ENCODE data around the gene ACSF2. TPM values are rescaled to one million over a fixed set of nuclear protein-coding genes. Genes with fewer than 3 reads are reported as not detected.

Gene ACSF2
- total and polyA plus RNA-seq, 2 donors (not counting 3 experiments of a cell fraction or from before 2014, with no cell fraction given): 33.2 to 37.2 TPM

GRCh38 chr17:50480854-50481490 is 55.0 kb downstream of the ACSF2 start:
- Histone ChIP-seq H4K20me1 (replicated peaks; ENCODE audit: control insufficient read depth, extremely low read depth, insufficient read depth, low read length) (no peaks in the 10 kb centered on the region), H2AFZ (ENCODE audit: low read depth, low read length) (no peak overlapping the region), H3K79me2 (ENCODE audit: control insufficient read depth, insufficient read depth, low read length) (peaks cover 8% of the 10 kb centered on the region), H3K4me1 (ENCODE audit: control insufficient read depth, extremely low read depth, insufficient read depth, low read length) (peaks cover 20% of the 10 kb centered on the region), H3K27ac (ENCODE audit: insufficient read depth, low read depth, low read length) (no peak overlapping the region), H3K9ac (replicated peaks; ENCODE audit: extremely low read depth, insufficient read depth, low read length) (no peak overlapping the region), H3K9me1 (replicated peaks; ENCODE audit: control insufficient read depth, extremely low read depth, insufficient read depth, low read length) (no peaks in the 10 kb centered on the region), H3K4me3 (replicated peaks in 1 of 3; ENCODE audit: insufficient read depth in 1 of 3, low read depth in 1 of 3, low read length in 3 of 3) (no peak overlapping the region), H3K4me2 (ENCODE audit: insufficient read depth, low read length) (no peak overlapping the region), H3K27me3 (ENCODE audit: control insufficient read depth in 2 of 2, insufficient read depth in 2 of 2, low read length in 2 of 2) (peaks cover 5 to 7% of the 10 kb centered on the region in 2 experiments), H3K9me3 (replicated peaks; ENCODE audit: control insufficient read depth, insufficient read depth, low read length) (no peaks in the 10 kb centered on the region), H3K36me3 (ENCODE audit: control insufficient read depth in 2 of 2, extremely low read depth in 1 of 2, insufficient read depth in 2 of 2, low read length in 2 of 2) (peaks cover 2 to 13% of the 10 kb centered on the region in 2 experiments)
- no TSS peak for BruUV-seq (replicated peaks)
- ChIA-PET CTCF (interaction anchor here (0.8 to 3.1 kb wide), 4 partner anchors 21 to 147 kb away, joined by 3 to 28 read pairs (median 13); no protein-coding TSS in a partner anchor), POLR2A (no interaction called here)
- FAIRE-seq (no peak), DNase-seq (ENCODE audit: low read depth, low spot score) (peak; percentile 18)
- dilution Hi-C loops (cut with MboI; ENCODE audit: extremely low pct_ligation_motif_present, low sequenced_read_pairs) (no loop called here), intact Hi-C loops (cut with micrococcal nuclease) (loop anchor here (5.0 kb wide), 1 partner anchor 221 kb away; no protein-coding TSS in a partner anchor)
- TF ChIP-seq CTCF (IDR thresholded peaks at IDR 0.05; ENCODE audit: extremely low read depth in 1 of 2, insufficient read depth in 1 of 2, low read depth in 1 of 2, low read length in 2 of 2): no peak
- TF ChIP-seq JUN (IDR thresholded peaks at IDR 0.05; ENCODE audit: borderline replicate concordance, insufficient read depth, insufficient read length, low read depth): no peak
- TF ChIP-seq GATA2 (IDR thresholded peaks at IDR 0.05; ENCODE audit: insufficient read depth, insufficient read length, low read depth, low read length): no peak
- TF ChIP-seq MYC (IDR thresholded peaks at IDR 0.05; ENCODE audit: low read depth, low read length): no peak
- no peak for TF ChIP-seq EZH2 (IDR thresholded peaks at IDR 0.05; ENCODE audit: borderline replicate concordance, low read depth, low read length, severe bottlenecking)
- TF ChIP-seq POLR2A (IDR thresholded peaks at IDR 0.05; ENCODE audit: low read depth, low read length): no peak
- TF ChIP-seq FOS (IDR thresholded peaks at IDR 0.05; ENCODE audit: borderline replicate concordance, insufficient read depth, low read length): no peak

Measured in endothelial cell of umbilical vein (primary cell).